GM19035 (cell line): ENCODE data around the gene DHRS7B.

Source experiments
- ATAC-seq: cut with Tn5 transposase; IDR thresholded peaks from one replicate; pipeline ENCODE4 v1.9.1; 2021; ENCODE audit not compliant: unreplicated experiment

Gene DHRS7B

DNA sequence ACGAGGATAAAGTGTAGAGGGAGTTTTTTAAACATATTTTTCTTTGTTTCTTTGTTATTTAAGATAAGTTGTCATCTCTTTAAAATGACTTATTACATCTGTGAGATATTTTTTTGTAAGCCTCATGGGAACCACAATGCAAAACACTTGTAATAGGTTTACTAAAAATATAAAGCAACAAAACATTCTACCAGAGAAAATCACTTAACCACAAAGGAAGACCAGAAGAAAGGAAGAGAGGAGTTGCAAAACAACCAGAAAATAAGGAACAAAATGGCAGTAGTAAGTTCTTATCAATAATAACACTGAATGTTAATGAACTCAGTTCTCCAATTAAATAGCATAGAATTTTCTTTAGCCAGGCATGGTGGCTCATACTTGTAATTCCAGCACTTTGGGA is 22.9 kb downstream of the DHRS7B start:
- ATAC-seq = no peak

GRCh38 chr17:21152731-21153130 is 26.0 kb downstream of the DHRS7B start:
- no peak for ATAC-seq

DNA sequence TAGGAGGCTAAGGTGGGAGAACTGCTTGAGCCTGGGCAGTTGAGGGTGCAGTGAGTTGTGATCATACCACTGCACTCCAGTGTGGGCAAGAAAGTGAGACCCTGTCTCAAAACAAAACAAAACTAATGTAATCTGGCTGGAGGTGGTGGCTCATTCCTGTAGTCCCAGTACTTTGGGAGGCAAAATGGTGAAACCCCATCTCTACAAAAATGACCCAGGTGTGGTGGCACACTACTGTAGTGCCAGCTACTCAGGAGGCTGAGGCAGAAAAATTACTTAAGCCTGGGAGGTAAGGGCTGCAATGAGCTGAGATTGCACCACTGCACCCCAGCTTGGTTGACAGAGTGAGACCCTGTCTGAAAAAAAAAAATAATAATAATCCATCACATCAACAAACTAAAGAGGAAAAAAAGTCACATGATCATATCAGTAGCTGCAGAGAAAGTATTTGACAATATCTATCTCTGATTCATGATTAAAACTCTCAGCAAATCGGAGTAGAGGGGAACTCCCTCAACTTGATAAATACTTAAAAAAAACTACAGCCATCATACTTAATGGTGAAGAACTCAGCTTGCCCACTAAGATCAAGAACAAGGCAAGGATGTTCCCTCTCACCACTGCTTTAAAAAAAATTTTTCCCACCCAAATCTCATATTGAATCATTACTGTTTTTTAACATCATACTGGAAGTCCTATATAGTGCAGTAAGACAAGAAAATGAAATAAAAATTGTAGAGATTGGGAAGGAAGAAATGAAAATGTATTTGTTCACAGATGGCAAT is 31.0 kb downstream of the DHRS7B start:
- no peak for ATAC-seq

DNA sequence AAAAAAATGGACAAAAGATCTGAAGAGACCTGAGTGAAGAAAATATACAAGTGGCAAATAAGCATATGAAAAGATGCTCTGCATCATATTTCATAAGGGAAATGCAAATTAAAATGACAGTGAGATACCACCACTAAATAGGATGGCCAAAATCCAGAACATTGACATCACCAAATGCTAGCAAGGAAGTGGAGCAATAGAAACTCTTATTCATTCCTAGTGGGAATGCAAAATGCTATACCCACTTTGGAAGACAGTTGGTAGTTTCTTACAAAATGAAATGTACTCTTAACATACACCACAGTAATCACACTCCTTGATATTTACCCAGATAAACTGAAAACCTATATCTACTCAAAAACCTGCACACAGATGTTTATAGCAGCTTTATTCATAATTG is 33.6 kb downstream of the DHRS7B start:
- no peak for ATAC-seq

DNA sequence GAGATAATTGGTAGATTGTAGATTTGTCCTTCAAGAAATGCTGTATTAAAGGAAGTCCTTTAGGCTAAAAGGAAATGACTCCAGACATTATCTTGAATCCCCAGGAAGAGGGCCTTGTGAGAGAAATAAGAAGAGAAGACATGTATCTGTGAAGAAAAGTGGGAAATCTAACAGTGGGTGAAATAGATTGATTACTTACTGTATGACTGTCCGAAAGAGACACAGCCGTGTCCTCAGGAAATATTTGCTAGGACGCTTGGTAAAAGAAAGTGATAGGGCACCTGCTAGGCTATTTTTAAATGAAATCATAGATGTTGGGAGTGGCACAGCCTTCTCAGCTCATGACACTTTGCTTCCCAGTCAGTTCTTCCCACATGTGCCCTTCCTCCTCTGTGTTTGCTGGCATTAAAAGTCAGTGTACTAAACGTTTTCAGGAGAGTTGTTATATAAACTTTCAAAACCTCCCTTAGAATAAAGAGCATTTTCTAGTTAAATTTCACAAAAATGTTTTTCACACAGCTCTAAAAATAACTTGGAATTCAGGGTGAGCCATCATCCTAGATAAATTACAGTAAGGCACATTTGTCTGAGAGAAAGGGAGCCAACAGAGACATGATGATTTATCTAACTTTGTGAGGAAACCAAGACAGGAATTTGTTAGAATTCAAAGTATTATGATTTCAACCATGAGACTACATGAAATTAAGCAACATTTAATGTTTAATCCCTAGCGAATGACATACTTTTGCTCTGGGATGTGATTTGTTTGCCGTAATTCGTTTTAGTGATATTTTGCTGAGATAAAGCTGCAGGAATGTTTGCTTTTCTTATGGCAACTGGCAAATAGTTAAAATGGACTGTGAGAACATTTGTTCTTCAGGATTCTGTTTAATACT is 35.0 kb downstream of the DHRS7B start:
- no peak for ATAC-seq

GRCh38 chr17:21162394-21162775 is 35.6 kb downstream of the DHRS7B start:
- no peak for ATAC-seq

DNA sequence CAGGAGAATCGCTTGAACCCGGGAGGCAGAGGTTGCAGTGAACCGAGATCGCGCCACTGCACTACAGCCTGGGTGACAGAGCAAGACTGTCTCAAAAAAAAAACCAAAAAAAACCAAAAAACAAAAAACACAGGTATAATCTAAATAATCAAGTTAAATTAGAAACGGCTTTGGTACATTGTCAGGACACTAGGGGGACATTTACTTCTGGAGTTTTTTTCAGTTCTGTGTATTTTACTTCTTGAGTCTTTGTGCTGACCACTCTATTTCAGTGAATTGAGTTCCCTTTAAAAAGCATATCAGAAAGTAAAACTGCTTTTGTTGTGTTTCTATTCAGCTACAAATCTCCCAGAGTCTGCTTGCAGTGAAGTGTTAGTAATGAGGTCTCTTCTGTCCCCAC is 36.3 kb downstream of the DHRS7B start:
- no peak for ATAC-seq

DNA sequence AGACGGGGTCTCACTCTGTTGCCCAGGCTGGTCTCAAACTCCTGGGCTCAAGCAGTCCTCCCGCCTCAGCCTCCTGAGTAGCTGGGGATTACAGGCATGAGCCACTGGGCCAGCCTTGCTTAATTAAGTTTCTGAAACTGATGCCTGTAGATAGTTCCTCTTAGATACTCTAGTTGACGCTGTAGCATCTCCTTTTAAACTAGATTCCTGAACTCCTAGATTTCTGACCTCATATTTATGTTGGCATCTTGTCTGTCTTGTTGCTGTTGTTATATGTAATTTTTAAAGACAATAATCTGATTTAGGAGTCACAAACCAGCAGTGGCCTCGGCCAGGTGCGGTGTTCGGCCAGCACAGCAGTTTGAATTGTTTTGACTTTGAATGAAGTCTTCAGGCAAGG is 37.5 kb downstream of the DHRS7B start:
- no peak for ATAC-seq

DNA sequence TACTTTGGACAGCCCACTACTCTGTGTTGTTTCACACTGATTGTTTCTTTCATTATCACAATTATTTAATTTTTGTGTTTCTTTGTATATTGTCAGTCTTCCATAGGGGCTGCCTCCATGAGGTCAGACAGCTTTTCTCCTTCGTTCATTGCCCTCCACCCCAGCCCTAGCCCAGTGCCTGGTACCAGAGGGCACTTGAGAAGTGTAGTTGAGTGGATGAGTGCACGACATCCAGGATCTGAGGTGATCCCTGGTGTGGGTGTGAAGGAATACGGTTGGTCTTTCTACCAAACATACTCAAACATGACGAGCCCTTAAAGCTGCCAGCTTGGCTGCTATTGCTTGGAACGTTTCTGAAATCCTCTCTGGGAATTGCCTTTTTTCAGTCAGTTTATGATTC is 37.9 kb downstream of the DHRS7B start:
- no peak for ATAC-seq

- ATAC-seq = no peak
Measured at GRCh38 chr17:21165922-21166594, 39.3 kb downstream of the DHRS7B start.

- ATAC-seq = no peak
Measured at GRCh38 chr17:21166595-21167210, 39.9 kb downstream of the DHRS7B start.

- no peak for ATAC-seq
Measured at GRCh38 chr17:21167303-21167702, 40.5 kb downstream of the DHRS7B start.

- no peak for ATAC-seq
Measured at GRCh38 chr17:21168555-21168865, 41.7 kb downstream of the DHRS7B start.

GRCh38 chr17:21169496-21169895 is 42.7 kb downstream of the DHRS7B start:
- no peak for ATAC-seq

- ATAC-seq = no peak
Measured at GRCh38 chr17:21170809-21171208, 44.0 kb downstream of the DHRS7B start.

- peak; percentile 54 for ATAC-seq
Measured at GRCh38 chr17:21171309-21171922, 44.7 kb downstream of the DHRS7B start.

- ATAC-seq = no peak
Measured at GRCh38 chr17:21171970-21172510, 45.3 kb downstream of the DHRS7B start.

DNA sequence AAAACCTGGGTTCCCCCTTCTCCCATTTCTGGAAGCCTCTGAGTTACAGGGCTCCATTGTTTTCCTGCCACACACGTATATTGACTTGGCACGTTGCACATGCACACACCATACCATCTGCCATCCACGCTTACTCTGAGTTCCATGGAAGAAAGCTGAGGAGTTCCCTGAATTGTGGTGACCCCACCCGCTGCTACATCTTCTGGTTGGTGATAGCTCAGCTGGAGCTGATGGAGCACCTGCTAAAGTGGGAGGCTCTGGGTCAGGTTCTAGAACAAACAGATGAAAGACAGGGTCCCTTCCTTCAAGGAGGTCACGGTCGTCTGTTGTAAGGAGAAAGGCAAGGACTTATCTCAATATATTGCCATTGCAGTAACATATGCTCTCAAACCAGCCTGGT is 46.1 kb downstream of the DHRS7B start:
- no peak for ATAC-seq

DNA sequence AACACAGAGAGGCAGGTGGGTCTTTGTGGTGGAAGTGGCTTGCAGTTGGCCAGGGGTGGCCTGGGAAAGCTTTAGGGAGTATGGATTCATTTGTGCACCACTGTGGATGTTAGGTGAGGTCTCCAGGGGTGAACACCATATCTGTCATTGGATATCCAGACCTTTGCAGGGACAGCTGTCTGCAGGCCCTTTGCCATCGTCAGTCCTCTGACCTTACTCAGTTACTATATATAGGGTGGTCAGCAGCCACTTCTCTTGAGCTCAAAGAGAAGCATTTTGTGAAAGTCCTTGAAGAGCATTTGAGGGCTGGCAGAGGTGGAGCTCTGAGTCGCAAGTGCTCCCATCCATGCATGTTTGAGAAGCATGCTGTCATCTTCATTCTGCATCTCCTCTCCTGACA is 46.8 kb downstream of the DHRS7B start:
- ATAC-seq = no peak

DNA sequence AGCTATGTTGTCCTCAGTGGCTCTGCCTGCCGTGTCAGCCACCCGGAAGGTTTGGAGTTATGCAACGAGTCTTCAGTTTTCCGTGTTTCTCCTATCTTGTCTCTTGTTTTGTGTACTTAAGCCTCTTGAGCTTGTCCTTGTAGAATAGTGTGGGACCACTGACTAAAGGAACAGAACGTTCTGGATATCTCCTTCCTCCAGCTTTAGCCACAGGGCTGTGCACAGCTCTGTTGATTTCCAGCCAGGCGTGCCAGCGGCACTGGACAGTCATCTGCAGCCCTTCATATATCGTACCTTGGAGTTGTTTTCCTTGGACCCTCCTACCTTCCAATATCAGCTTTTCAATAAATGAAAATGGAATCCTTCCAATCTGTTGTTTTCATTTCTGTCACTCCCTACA is 47.4 kb downstream of the DHRS7B start:
- no peak for ATAC-seq

GRCh38 chr17:21174713-21175112 is 47.9 kb downstream of the DHRS7B start:
- no peak for ATAC-seq
